Astrocyte of the cerebellum (primary cell): ENCODE results near the gene CCDC12.

ENCODE experiments used
- DNase-seq: peaks from one replicate; pipeline ENCODE4 v3.0.0-alpha.2; 2011; ENCODE audit warnings: low read depth
- H3K4me3 ChIP-seq: 2 replicates; pipeline ENCODE4 v1.5.1; 2011; ENCODE audit warnings: mild to moderate bottlenecking, low read depth, low read length, moderate library complexity
- CTCF ChIP-seq: IDR thresholded peaks from 2 replicates; pipeline ENCODE4 v1.5.1; 2012; ENCODE audit warnings: low read length, low read depth, moderate library complexity, mild to moderate bottlenecking; ENCODE audit errors: missing control alignments
- in situ Hi-C: cut with HindIII; loops from 2 replicates; pipeline ENCODE4 v1.10.0; 2017; ENCODE audit warnings: low sequenced_read_pairs

The CCDC12 gene

GRCh38 chr3:46946856-46947545 is 29.5 kb downstream of the CCDC12 start:
- DNase-seq, result no peak
- H3K4me3 ChIP-seq, result no peak overlapping the region
- in situ Hi-C loops, result no loop called here
- TF ChIP-seq CTCF, result no peak

GRCh38 chr3:46946416-46946815 is 30.1 kb downstream of the CCDC12 start:
- no peak for DNase-seq
- TF ChIP-seq CTCF, result no peak
- in situ Hi-C loops, result no loop called here
- H3K4me3 ChIP-seq, result no peak overlapping the region

DNA sequence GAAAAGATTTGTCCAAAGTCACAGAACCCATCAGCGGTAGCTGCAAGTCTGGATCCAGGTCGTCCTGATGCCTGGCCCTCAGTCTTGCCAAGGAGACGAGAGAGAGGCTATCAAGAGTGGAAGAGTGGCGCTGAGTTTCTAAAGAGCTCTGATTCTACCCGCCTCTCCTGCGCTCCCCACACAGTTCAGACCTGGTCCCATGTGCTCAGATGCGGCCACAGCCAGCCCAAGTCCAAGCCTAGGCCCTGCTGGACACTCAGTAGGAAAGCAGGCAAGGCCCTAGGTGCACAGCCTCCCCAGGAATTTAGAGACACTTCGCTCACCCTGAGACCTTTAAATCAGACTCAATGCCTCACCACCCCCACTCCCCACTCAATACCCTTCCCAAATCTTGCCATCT is 32.4 kb downstream of the CCDC12 start:
- in situ Hi-C loops, result no loop called here

GRCh38 chr3:46943237-46944187 is 33.0 kb downstream of the CCDC12 start:
- TF ChIP-seq CTCF, result no peak
- DNase-seq, result no peak
- in situ Hi-C loops, result no loop called here
- no peak overlapping the region for H3K4me3 ChIP-seq

More for the DNA sequence above, 32.4 kb downstream of the CCDC12 start:
- no peak overlapping the region for H3K4me3 ChIP-seq
- TF ChIP-seq CTCF, result no peak
- DNase-seq, result no peak

DNA sequence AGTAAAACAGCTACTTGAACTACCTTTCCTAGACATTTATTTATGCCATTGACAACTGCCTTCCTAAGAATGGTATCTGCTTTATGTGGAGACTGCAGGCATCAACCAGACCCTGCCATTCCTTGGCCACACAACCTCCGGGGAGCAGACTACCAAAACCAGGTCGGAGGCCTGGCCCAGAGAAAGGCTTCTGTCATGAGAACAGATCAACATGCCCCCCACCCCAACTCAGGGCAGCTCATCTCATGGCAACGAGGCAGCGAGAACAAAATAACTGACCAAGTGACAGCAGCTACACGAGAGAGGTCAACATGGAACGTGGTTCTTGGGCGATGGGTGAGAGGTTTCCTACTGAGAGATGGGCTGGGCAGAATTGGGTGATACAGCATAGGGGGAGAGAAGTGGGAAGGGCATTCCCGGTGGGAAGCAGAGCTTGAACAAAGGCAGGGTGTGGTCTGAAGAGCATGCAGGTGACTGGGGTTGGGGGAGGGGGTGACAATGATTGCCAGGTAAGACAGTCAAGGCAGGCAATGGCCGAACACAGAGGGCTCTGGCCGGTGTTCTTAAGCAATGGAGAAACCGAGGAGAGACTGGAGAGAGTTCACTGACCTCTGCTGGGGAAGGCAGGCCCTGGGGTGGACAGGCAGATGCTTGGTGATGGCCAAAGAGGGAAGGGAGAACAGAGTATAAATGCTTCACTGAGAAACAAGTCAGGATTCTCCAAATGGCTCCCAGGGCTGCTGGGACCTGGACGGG is 33.9 kb downstream of the CCDC12 start:
- no peak overlapping the region for H3K4me3 ChIP-seq
- in situ Hi-C loops, result no loop called here
- DNase-seq, result no peak
- TF ChIP-seq CTCF, result no peak

GRCh38 chr3:46942076-46942475 is 34.5 kb downstream of the CCDC12 start:
- no peak overlapping the region for H3K4me3 ChIP-seq
- DNase-seq, result no peak
- in situ Hi-C loops, result no loop called here
- no peak for TF ChIP-seq CTCF
